ENCODE data around the gene IL26. TPM values are rescaled to one million over a fixed set of nuclear protein-coding genes. Genes with fewer than 3 reads are reported as not detected.

The IL26 gene
- total and polyA plus RNA-seq, 2 donors (not counting 3 experiments of a cell fraction or from before 2014, with no cell fraction given) = not detected

- intact Hi-C loops (cut with micrococcal nuclease) = no loop called here
- dilution Hi-C loops (cut with MboI; ENCODE audit: extremely low pct_ligation_motif_present, low sequenced_read_pairs) = no loop called here
These were observed 67.2 kb downstream of the IL26 start for GRCh38 chr12:68158432-68158831.

More at GRCh38 chr12:68158432-68158831, 67.2 kb downstream of the IL26 start:
- no peak overlapping the region for H3K27ac ChIP-seq (ENCODE audit: insufficient read depth, low read depth, low read length)
- no peaks in the 10 kb centered on the region for H4K20me1 ChIP-seq (replicated peaks; ENCODE audit: control insufficient read depth, extremely low read depth, insufficient read depth, low read length)
- BruUV-seq (replicated peaks) = no TSS peak
- no peak overlapping the region for H2AFZ ChIP-seq (ENCODE audit: low read depth, low read length)
- DNase-seq (ENCODE audit: low read depth, low spot score) = no peak
- no peak overlapping the region for H3K4me3 ChIP-seq (replicated peaks in 1 of 3; ENCODE audit: insufficient read depth in 1 of 3, low read depth in 1 of 3, low read length in 3 of 3)
- no peaks in the 10 kb centered on the region for H3K9me3 ChIP-seq (replicated peaks; ENCODE audit: control insufficient read depth, insufficient read depth, low read length)
- POLR2A ChIA-PET = no interaction called here
- H3K4me2 ChIP-seq (ENCODE audit: insufficient read depth, low read length) = no peak overlapping the region
- no peaks in the 10 kb centered on the region for H3K27me3 ChIP-seq (ENCODE audit: control insufficient read depth in 2 of 2, insufficient read depth in 2 of 2, low read length in 2 of 2)
- H3K4me1 ChIP-seq (ENCODE audit: control insufficient read depth, extremely low read depth, insufficient read depth, low read length) = no peaks in the 10 kb centered on the region
- H3K9ac ChIP-seq (replicated peaks; ENCODE audit: extremely low read depth, insufficient read depth, low read length) = no peak overlapping the region
- no peak for TF ChIP-seq JUN (IDR thresholded peaks at IDR 0.05; ENCODE audit: borderline replicate concordance, insufficient read depth, insufficient read length, low read depth)
- no peak for TF ChIP-seq MAX (IDR thresholded peaks at IDR 0.05; ENCODE audit: insufficient read depth, insufficient read length)
- no peak for TF ChIP-seq GATA2 (IDR thresholded peaks at IDR 0.05; ENCODE audit: insufficient read depth, insufficient read length, low read depth, low read length)
- peak in 1 of 2 donors; percentile 1 for TF ChIP-seq CTCF (IDR thresholded peaks at IDR 0.05; ENCODE audit: extremely low read depth in 1 of 2, insufficient read depth in 1 of 2, low read depth in 1 of 2, low read length in 2 of 2)
- no peak for TF ChIP-seq FOS (IDR thresholded peaks at IDR 0.05; ENCODE audit: borderline replicate concordance, insufficient read depth, low read length)
- TF ChIP-seq POLR2A (IDR thresholded peaks at IDR 0.05; ENCODE audit: low read depth, low read length) = no peak
- TF ChIP-seq POLR2AphosphoS5 (IDR thresholded peaks at IDR 0.05; ENCODE audit: insufficient read depth, low read depth, low read length) = no peak
- CTCF ChIA-PET = interaction anchor here (0.8 to 3.0 kb wide), 12 partner anchors 9 to 804 kb away, joined by 3 to 24 read pairs (median 4); no protein-coding TSS in a partner anchor
- no peak for FAIRE-seq
- no peaks in the 10 kb centered on the region for H3K9me1 ChIP-seq (replicated peaks; ENCODE audit: control insufficient read depth, extremely low read depth, insufficient read depth, low read length)
- H3K36me3 ChIP-seq (ENCODE audit: control insufficient read depth in 2 of 2, extremely low read depth in 1 of 2, insufficient read depth in 2 of 2, low read length in 2 of 2) = no peaks in the 10 kb centered on the region
- no peaks in the 10 kb centered on the region for H3K79me2 ChIP-seq (ENCODE audit: control insufficient read depth, insufficient read depth, low read length)
